ENCODE measurements around the gene ATPAF1. TPM values are rescaled to one million over a fixed set of nuclear protein-coding genes. Genes with fewer than 3 reads are reported as not detected.

The ATPAF1 gene
- total and polyA plus RNA-seq, 9 of the 15 experiments (the other 6 are each of a cell fraction or from before 2014, with no cell fraction given), result 6.3 to 56.2 (median 27.4) TPM

GRCh38 chr1:46603858-46604549, 64.2 kb downstream of the ATPAF1 start, which contains the start of gene MKNK1 (continued):
- no peak for TF ChIP-seq ZBTB5 (IDR thresholded peaks at IDR 0.05)
- no peak for TF ChIP-seq HMG20A (CRISPR knock-in tag; conservative IDR thresholded peaks at IDR 0.05)
- TF ChIP-seq PHB (CRISPR knock-in tag; IDR thresholded peaks at IDR 0.05), result no peak
- no peak; the same call in 1 of the 2 replicates for TF ChIP-seq ZNF644 (tag; IDR thresholded peaks at IDR 0.05; ENCODE audit: low read depth)
- TF ChIP-seq ZNF507 (tag; conservative IDR thresholded peaks at IDR 0.05), result no peak
- TF ChIP-seq CREB3 (tag; conservative IDR thresholded peaks at IDR 0.05; ENCODE audit: low read depth), result no peak
- TF ChIP-seq GTF3C2 (IDR thresholded peaks at IDR 0.05; ENCODE audit: borderline replicate concordance, extremely low read depth, insufficient read length), result no peak
- TF ChIP-seq ZNF76 (CRISPR knock-in tag; IDR thresholded peaks at IDR 0.05; ENCODE audit: borderline replicate concordance), result no peak
- TF ChIP-seq NELFE (IDR thresholded peaks at IDR 0.05; ENCODE audit: insufficient read depth, insufficient read length), result no peak
- no peak for TF ChIP-seq KLF16 (IDR thresholded peaks at IDR 0.05)
- TF ChIP-seq ZC3H4 (CRISPR knock-in tag; IDR thresholded peaks at IDR 0.05; ENCODE audit: borderline replicate concordance), result no peak
- no peak for TF ChIP-seq NR2F6 (CRISPR knock-in tag; IDR thresholded peaks at IDR 0.05)
- no peak for TF ChIP-seq STAT5B (CRISPR knock-in tag; IDR thresholded peaks at IDR 0.05)
- no peak for TF ChIP-seq SAFB (IDR thresholded peaks at IDR 0.05; ENCODE audit: borderline replicate concordance, low read depth, low read length)
- TF ChIP-seq ZMIZ1 (IDR thresholded peaks at IDR 0.05; ENCODE audit: low read depth in 2 of 2, low read length in 2 of 2), result no peak

All from K562 (cell line).